Measurements from ENCODE around the gene SPATS2.

SPATS2 gene

DNA sequence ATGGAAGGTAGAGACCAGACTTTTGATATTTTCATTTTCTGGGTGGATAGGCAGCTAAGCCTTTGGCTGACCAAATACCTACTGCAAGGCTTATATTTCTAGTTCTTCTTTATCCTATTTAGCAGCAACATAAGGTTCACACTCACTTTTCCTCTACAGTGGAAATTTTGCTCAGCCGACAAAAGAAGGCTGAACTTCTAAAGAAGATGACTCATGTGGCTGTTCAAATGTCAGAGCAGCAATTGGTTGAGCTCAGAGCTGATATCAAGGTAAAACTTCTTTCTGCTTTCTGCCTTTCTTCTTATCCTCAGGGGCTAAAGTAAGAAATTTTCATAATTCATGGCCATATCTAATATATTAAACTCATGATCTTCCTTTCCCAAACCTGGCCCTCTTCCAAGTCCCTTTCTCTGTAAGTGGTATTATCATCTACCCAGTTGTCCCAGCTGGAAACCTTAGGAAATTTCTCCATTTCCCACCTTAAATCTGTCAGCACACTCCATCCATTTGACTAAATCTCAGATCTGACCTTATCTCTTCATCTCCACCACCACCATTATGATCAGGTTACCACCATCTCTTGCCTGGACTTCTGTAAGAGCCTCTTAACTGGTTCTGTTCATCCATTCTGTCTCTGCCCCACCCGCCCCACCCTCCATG is 151.8 kb downstream of the SPATS2 start:
- WGBS (ENCODE audit: insufficient coverage), result 100% methylated on average over 1 of the region's 2 CpGs
- peaks cover 0 to 9% (median 4%) of the 10 kb centered on the region in 4 experiments for H3K36me3 ChIP-seq (ENCODE audit: control insufficient read depth in 4 of 4, insufficient read depth in 4 of 4, low read length in 3 of 4)
- H3K4me1 ChIP-seq (ENCODE audit: control extremely low read depth in 1 of 4, control insufficient read depth in 4 of 4, insufficient read depth in 4 of 4, low read length in 3 of 4), result no peaks in the 10 kb centered on the region
- no peaks in the 10 kb centered on the region for H3K27me3 ChIP-seq (replicated peaks in 2 of 5; ENCODE audit: control insufficient read depth in 4 of 5, insufficient read depth in 5 of 5, low read length in 4 of 5)
- POLR2A ChIA-PET, result no interaction called here
- H3K27ac ChIP-seq (ENCODE audit: insufficient read depth in 1 of 2, low read depth in 1 of 2, low read length in 2 of 2, poor library complexity in 1 of 2, severe bottlenecking in 2 of 2), result no peak overlapping the region
- H3K9me3 ChIP-seq (ENCODE audit: control extremely low read depth in 1 of 5, control insufficient read depth in 4 of 5, insufficient read depth in 2 of 5, low read depth in 1 of 5, low read length in 4 of 5), result no peaks in the 10 kb centered on the region
- no peak for DNase-seq
- no peak overlapping the region for H3K4me3 ChIP-seq (ENCODE audit: control insufficient read depth in 1 of 7, extremely low read depth in 1 of 7, insufficient read depth in 4 of 7, low read depth in 2 of 7, low read length in 6 of 7)
- CTCF ChIA-PET, result interaction anchor here (0.9 to 12.7 kb wide), 3 partner anchors 13 to 159 kb away, joined by 3 to 270 read pairs (median 3); no protein-coding TSS in a partner anchor

DNA sequence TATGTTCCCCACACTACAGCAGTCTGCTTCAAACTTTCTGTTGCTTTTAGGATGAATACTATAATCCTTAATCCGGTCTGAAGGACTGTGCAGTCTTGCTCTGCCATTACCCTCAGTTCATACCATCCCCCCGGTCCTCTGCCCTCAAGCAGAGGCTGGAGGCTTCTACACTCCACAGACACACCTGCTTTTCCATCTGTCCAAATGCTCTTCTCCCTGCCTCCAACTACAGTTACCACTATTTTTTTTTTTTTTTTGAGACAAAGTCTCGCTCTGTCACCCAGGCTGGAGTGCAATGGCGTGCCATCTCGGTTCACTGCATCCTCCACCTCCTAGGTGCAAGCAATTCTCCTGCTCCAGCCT is 152.3 kb downstream of the SPATS2 start:
- POLR2A ChIA-PET, result no interaction called here
- 100% methylated on average over 5 of the region's 5 CpGs for WGBS (ENCODE audit: insufficient coverage)
- Histone ChIP-seq H3K4me1 (ENCODE audit: control extremely low read depth in 1 of 4, control insufficient read depth in 4 of 4, insufficient read depth in 4 of 4, low read length in 3 of 4) (no peaks in the 10 kb centered on the region), H3K36me3 (ENCODE audit: control insufficient read depth in 4 of 4, insufficient read depth in 4 of 4, low read length in 3 of 4) (peaks cover under 1 to 11% (median 6%) of the 10 kb centered on the region in 4 experiments), H3K27ac (ENCODE audit: insufficient read depth in 1 of 2, low read depth in 1 of 2, low read length in 2 of 2, poor library complexity in 1 of 2, severe bottlenecking in 2 of 2) (no peak overlapping the region), H3K27me3 (replicated peaks in 2 of 5; ENCODE audit: control insufficient read depth in 4 of 5, insufficient read depth in 5 of 5, low read length in 4 of 5) (no peaks in the 10 kb centered on the region), H3K9me3 (ENCODE audit: control extremely low read depth in 1 of 5, control insufficient read depth in 4 of 5, insufficient read depth in 2 of 5, low read depth in 1 of 5, low read length in 4 of 5) (no peaks in the 10 kb centered on the region), H3K4me3 (ENCODE audit: control insufficient read depth in 1 of 7, extremely low read depth in 1 of 7, insufficient read depth in 4 of 7, low read depth in 2 of 7, low read length in 6 of 7) (no peak overlapping the region)
- CTCF ChIA-PET, result interaction anchor here (0.9 to 12.7 kb wide), 2 partner anchors 14 to 159 kb away, joined by 3 to 270 read pairs; no protein-coding TSS in a partner anchor
- no peak for DNase-seq

DNA sequence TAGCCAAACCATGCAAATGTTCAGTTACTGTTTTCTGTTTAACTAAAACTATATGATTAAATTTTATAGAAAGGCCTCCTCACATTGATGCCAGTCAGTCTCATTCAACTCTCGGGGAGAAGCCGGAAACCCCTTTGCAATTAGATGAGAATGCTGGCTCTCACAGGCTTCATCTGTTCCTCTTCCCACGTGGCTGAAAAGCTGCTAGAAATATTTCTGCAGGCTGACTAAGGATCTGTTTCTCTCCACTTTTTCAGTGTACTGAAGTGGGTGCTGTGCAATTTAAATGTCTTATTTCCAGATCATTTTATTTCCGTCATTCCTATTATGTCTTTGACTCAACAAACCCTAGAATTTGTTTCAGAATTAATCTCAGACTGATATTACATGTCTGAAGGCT is 154.1 kb downstream of the SPATS2 start:
- no peak for DNase-seq
- H3K27me3 ChIP-seq (replicated peaks in 2 of 5; ENCODE audit: control insufficient read depth in 4 of 5, insufficient read depth in 5 of 5, low read length in 4 of 5), result no peaks in the 10 kb centered on the region
- H3K4me1 ChIP-seq (ENCODE audit: control extremely low read depth in 1 of 4, control insufficient read depth in 4 of 4, insufficient read depth in 4 of 4, low read length in 3 of 4), result no peaks in the 10 kb centered on the region
- H3K27ac ChIP-seq (ENCODE audit: insufficient read depth in 1 of 2, low read depth in 1 of 2, low read length in 2 of 2, poor library complexity in 1 of 2, severe bottlenecking in 2 of 2), result no peak overlapping the region
- POLR2A ChIA-PET, result no interaction called here
- H3K36me3 ChIP-seq (ENCODE audit: control insufficient read depth in 4 of 4, insufficient read depth in 4 of 4, low read length in 3 of 4), result peaks cover 11 to 24% (median 18%) of the 10 kb centered on the region in 4 experiments
- H3K4me3 ChIP-seq (ENCODE audit: control insufficient read depth in 1 of 7, extremely low read depth in 1 of 7, insufficient read depth in 4 of 7, low read depth in 2 of 7, low read length in 6 of 7), result no peak overlapping the region
- CTCF ChIA-PET, result interaction anchor here (12.7 kb wide), 1 partner anchor 161 kb away, joined by 270 read pairs; no protein-coding TSS in a partner anchor
- no peaks in the 10 kb centered on the region for H3K9me3 ChIP-seq (ENCODE audit: control extremely low read depth in 1 of 5, control insufficient read depth in 4 of 5, insufficient read depth in 2 of 5, low read depth in 1 of 5, low read length in 4 of 5)
- 97% methylated on average over 3 of the region's 4 CpGs for WGBS (ENCODE audit: insufficient coverage)

GRCh38 chr12:49524660-49525324 is 157.5 kb downstream of the SPATS2 start:
- H3K9me3 ChIP-seq (ENCODE audit: control extremely low read depth in 1 of 5, control insufficient read depth in 4 of 5, insufficient read depth in 2 of 5, low read depth in 1 of 5, low read length in 4 of 5), result no peaks in the 10 kb centered on the region
- H3K4me3 ChIP-seq (ENCODE audit: control insufficient read depth in 1 of 7, extremely low read depth in 1 of 7, insufficient read depth in 4 of 7, low read depth in 2 of 7, low read length in 6 of 7), result no peak overlapping the region
- peaks cover 0 to 6% (median 3%) of the 10 kb centered on the region in 4 experiments for H3K4me1 ChIP-seq (ENCODE audit: control extremely low read depth in 1 of 4, control insufficient read depth in 4 of 4, insufficient read depth in 4 of 4, low read length in 3 of 4)
- ChIA-PET POLR2A (interaction anchor here (0.7 kb wide), 1 partner anchor 217 kb away, joined by 3 read pairs; no protein-coding TSS in a partner anchor), CTCF (interaction anchor here (0.9 to 4.5 kb wide), 4 partner anchors 9 to 167 kb away, joined by 3 to 33 read pairs (median 7); no protein-coding TSS in a partner anchor)
- DNase-seq, result no peak
- H3K36me3 ChIP-seq (ENCODE audit: control insufficient read depth in 4 of 4, insufficient read depth in 4 of 4, low read length in 3 of 4), result peaks cover 12 to 34% (median 23%) of the 10 kb centered on the region in 4 experiments
- 98% methylated on average over 4 of the region's 6 CpGs for WGBS (ENCODE audit: insufficient coverage)
- no peak overlapping the region for H3K27ac ChIP-seq (ENCODE audit: insufficient read depth in 1 of 2, low read depth in 1 of 2, low read length in 2 of 2, poor library complexity in 1 of 2, severe bottlenecking in 2 of 2)
- H3K27me3 ChIP-seq (replicated peaks in 2 of 5; ENCODE audit: control insufficient read depth in 4 of 5, insufficient read depth in 5 of 5, low read length in 4 of 5), result no peaks in the 10 kb centered on the region

- Histone ChIP-seq H3K9me3 (ENCODE audit: control extremely low read depth in 1 of 5, control insufficient read depth in 4 of 5, insufficient read depth in 2 of 5, low read depth in 1 of 5, low read length in 4 of 5) (no peaks in the 10 kb centered on the region), H3K27ac (ENCODE audit: insufficient read depth in 1 of 2, low read depth in 1 of 2, low read length in 2 of 2, poor library complexity in 1 of 2, severe bottlenecking in 2 of 2) (no peak overlapping the region), H3K4me3 (ENCODE audit: control insufficient read depth in 1 of 7, extremely low read depth in 1 of 7, insufficient read depth in 4 of 7, low read depth in 2 of 7, low read length in 6 of 7) (no peak overlapping the region), H3K4me1 (ENCODE audit: control extremely low read depth in 1 of 4, control insufficient read depth in 4 of 4, insufficient read depth in 4 of 4, low read length in 3 of 4) (peaks cover 0 to 6% (median 3%) of the 10 kb centered on the region in 4 experiments), H3K36me3 (ENCODE audit: control insufficient read depth in 4 of 4, insufficient read depth in 4 of 4, low read length in 3 of 4) (peaks cover 12 to 34% (median 23%) of the 10 kb centered on the region in 4 experiments), H3K27me3 (replicated peaks in 2 of 5; ENCODE audit: control insufficient read depth in 4 of 5, insufficient read depth in 5 of 5, low read length in 4 of 5) (no peaks in the 10 kb centered on the region)
- 97% methylated on average over 6 of the region's 7 CpGs for WGBS (ENCODE audit: insufficient coverage)
- DNase-seq, result no peak
- POLR2A ChIA-PET, result no interaction called here
- CTCF ChIA-PET, result interaction anchor here (1.0 to 4.5 kb wide), 3 partner anchors 168 to 184 kb away, joined by 3 to 33 read pairs (median 8); partner anchors contain the start of gene DNAJC22
Observed at GRCh38 chr12:49525942-49526341, 158.7 kb downstream of the SPATS2 start.

GRCh38 chr12:49527361-49528130 is 160.3 kb downstream of the SPATS2 start:
- H3K4me1 ChIP-seq (ENCODE audit: control extremely low read depth in 1 of 4, control insufficient read depth in 4 of 4, insufficient read depth in 4 of 4, low read length in 3 of 4), result peaks cover 0 to 6% (median 3%) of the 10 kb centered on the region in 4 experiments
- no peaks in the 10 kb centered on the region for H3K9me3 ChIP-seq (ENCODE audit: control extremely low read depth in 1 of 5, control insufficient read depth in 4 of 5, insufficient read depth in 2 of 5, low read depth in 1 of 5, low read length in 4 of 5)
- no peak for DNase-seq
- ChIA-PET CTCF (interaction anchor here (0.9 to 4.5 kb wide), 6 partner anchors 11 to 181 kb away, joined by 3 to 33 read pairs (median 6); partner anchors contain the start of gene DNAJC22), POLR2A (no interaction called here)
- H3K27me3 ChIP-seq (replicated peaks in 2 of 5; ENCODE audit: control insufficient read depth in 4 of 5, insufficient read depth in 5 of 5, low read length in 4 of 5), result no peaks in the 10 kb centered on the region
- 97% methylated on average over 7 of the region's 7 CpGs for WGBS (ENCODE audit: insufficient coverage)
- peaks cover 12 to 34% (median 23%) of the 10 kb centered on the region in 4 experiments for H3K36me3 ChIP-seq (ENCODE audit: control insufficient read depth in 4 of 4, insufficient read depth in 4 of 4, low read length in 3 of 4)
- no peak overlapping the region for H3K27ac ChIP-seq (ENCODE audit: insufficient read depth in 1 of 2, low read depth in 1 of 2, low read length in 2 of 2, poor library complexity in 1 of 2, severe bottlenecking in 2 of 2)
- no peak overlapping the region for H3K4me3 ChIP-seq (ENCODE audit: control insufficient read depth in 1 of 7, extremely low read depth in 1 of 7, insufficient read depth in 4 of 7, low read depth in 2 of 7, low read length in 6 of 7)

Measured in common myeloid progenitor, CD34-positive (primary cell).